Adrenal gland (tissue), 12 donors: Measurements from ENCODE around the gene JPH3. TPM values are rescaled to one million over a fixed set of nuclear protein-coding genes. Genes with fewer than 3 reads are reported as not detected.

ENCODE experiments used
- DNase-seq, 7 donors: peaks; one replicate each; pipeline ENCODE4 v3.0.0-alpha.2; 2019 to 2020
- H3K27ac ChIP-seq, 5 donors: fragments of 200-600 bp; sonication (generic) in 4 of 5; 1 replicate in 3 of 5; 2 replicates in 2 of 5; pipeline versions ENCODE4 v1.5.1 to v1.8.0; 2016 to 2020; ENCODE audit warnings: mild to moderate bottlenecking in 1 of 5
- H3K27me3 ChIP-seq: fragments of 200-600 bp; 2 replicates; pipeline ENCODE4 v1.8.0; 2021
- H3K36me3 ChIP-seq, 2 donors: fragments of 200-600 bp; replicated peaks in 1 of 2; 1 replicate in 1 of 2; 2 replicates in 1 of 2; pipeline versions ENCODE4 v1.5.1 to v1.8.0; 2018 to 2022
- H3K4me1 ChIP-seq, 2 donors: fragments of 200-600 bp; replicated peaks in 1 of 2; 1 replicate in 1 of 2; 2 replicates in 1 of 2; pipeline versions ENCODE4 v1.5.1 to v1.8.0; 2018 to 2021
- H3K4me3 ChIP-seq, 4 donors: fragments of 200-600 bp; sonication (generic) in 3 of 4; one replicate each; pipeline ENCODE4 v1.5.1; 2016 to 2018
- H3K9me3 ChIP-seq, 3 donors: fragments of 200-600 bp; sonication (generic) in 1 of 3; replicated peaks in 1 of 3; 1 replicate in 2 of 3; 2 replicates in 1 of 3; pipeline versions ENCODE4 v1.5.1 to v1.8.0; 2016 to 2021
- POLR2A ChIP-seq, 2 donors: fragments of 450-650 bp; IDR thresholded peaks; one replicate each; pipeline ENCODE4 v1.6.1; 2017; ENCODE audit warnings: antibody characterized with exemption in 2 of 2, mild to moderate bottlenecking in 2 of 2, moderate library complexity in 1 of 2
- WGBS, 4 donors: extraction: QIAGEN DNeasy Blood & Tissue Kit in 2 of 4; methylation state at CpG; one replicate each; pipeline versions ENCODE4 v1.1.5 to v1.1.7; 2013 to 2017; 5-methylcytosine and 5-hydroxymethylcytosine counted together
- intact Hi-C, 2 donors: fragments of 100-400 bp; cut with DNase I; formaldehyde crosslinking; loops; one replicate each; pipeline versions ENCODE4 v1.14.1 to v1.15.0; 2022 to 2023
- polyA plus RNA-seq, 3 donors: library from polyadenylated mRNA; stranded (reverse); fragments of 200-250 nt in 2 of 3; fragments of 350-450 nt in 1 of 3; fragmentation: Illumina TruSeq in 1 of 3; extraction: RNeasy Lipid Tissue Mini Kit (QIAGEN cat#74804) in 1 of 3; gene quantifications; one replicate each; pipeline ENCODE4 v1.2.3, GENCODE V29; 2013 to 2014
- total RNA-seq, 9 donors: library from RNA; depleted of rRNA in 4 of 9; stranded (reverse); fragments of >200 nt in 4 of 9; fragments of 120-200 nt in 1 of 9; fragmentation: NEBNext Ultra II Directional in 1 of 9; extraction: Animal tissue kit (Norgen Biotek cat#: 25700) in 1 of 9; gene quantifications; one replicate each; pipeline versions ENCODE4 v1.1.0 to v1.2.4, GENCODE V29; 2013 to 2023
- TF ChIP-seq, protein P1 (sequence below), 6 experiments: fragments of 450-650 bp in 4 of 6; fragments of 200-600 bp in 2 of 6; sonication (generic) in 1 of 6; IDR thresholded peaks; 1 replicate in 5 of 6; 2 replicates in 1 of 6; pipeline versions ENCODE4 v1.5.1 to v1.8.0; 2016 to 2021; ENCODE audit warnings: antibody characterized with exemption in 6 of 6, mild to moderate bottlenecking in 2 of 6, moderate library complexity in 1 of 6
- donor health status: healthy with polysubstance abuse.
- donor health status: Bipolar disorder and iron deficiency.
- donor health status: DM: yes; HTN: yes; CAD: no.
- donor health status: DM: no; HTN: no; CAD: no.
- donor health status: DM: no; HTN: no; CAD: no.
- donor health status: DM: yes; HTN: yes; CAD: no.

JPH3 gene
- total and polyA plus RNA-seq, 12 donors, result 0.10 to 3.7 (median 0.71) TPM; not detected in 1

- no peak overlapping the region for H3K27ac ChIP-seq
- DNase-seq, result no peak
- H3K36me3 ChIP-seq, result no peaks in the 10 kb centered on the region
- TF ChIP-seq, protein P1, sequence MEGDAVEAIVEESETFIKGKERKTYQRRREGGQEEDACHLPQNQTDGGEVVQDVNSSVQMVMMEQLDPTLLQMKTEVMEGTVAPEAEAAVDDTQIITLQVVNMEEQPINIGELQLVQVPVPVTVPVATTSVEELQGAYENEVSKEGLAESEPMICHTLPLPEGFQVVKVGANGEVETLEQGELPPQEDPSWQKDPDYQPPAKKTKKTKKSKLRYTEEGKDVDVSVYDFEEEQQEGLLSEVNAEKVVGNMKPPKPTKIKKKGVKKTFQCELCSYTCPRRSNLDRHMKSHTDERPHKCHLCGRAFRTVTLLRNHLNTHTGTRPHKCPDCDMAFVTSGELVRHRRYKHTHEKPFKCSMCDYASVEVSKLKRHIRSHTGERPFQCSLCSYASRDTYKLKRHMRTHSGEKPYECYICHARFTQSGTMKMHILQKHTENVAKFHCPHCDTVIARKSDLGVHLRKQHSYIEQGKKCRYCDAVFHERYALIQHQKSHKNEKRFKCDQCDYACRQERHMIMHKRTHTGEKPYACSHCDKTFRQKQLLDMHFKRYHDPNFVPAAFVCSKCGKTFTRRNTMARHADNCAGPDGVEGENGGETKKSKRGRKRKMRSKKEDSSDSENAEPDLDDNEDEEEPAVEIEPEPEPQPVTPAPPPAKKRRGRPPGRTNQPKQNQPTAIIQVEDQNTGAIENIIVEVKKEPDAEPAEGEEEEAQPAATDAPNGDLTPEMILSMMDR (IDR thresholded peaks at IDR 0.05), result no peak
- no peak for TF ChIP-seq POLR2A (IDR thresholded peaks at IDR 0.05)
- intact Hi-C loops, result no loop called here
- no peak overlapping the region for H3K4me3 ChIP-seq
- H3K27me3 ChIP-seq, result no peaks in the 10 kb centered on the region
- WGBS, 4 donors, result 92 to 94% (median 93%) methylated on average over 14 of the region's 14 CpGs
- no peaks in the 10 kb centered on the region for H3K4me1 ChIP-seq
- H3K9me3 ChIP-seq, result no peaks in the 10 kb centered on the region
Observed at GRCh38 chr16:87697792-87698191, 95.5 kb downstream of the JPH3 start.

DNA sequence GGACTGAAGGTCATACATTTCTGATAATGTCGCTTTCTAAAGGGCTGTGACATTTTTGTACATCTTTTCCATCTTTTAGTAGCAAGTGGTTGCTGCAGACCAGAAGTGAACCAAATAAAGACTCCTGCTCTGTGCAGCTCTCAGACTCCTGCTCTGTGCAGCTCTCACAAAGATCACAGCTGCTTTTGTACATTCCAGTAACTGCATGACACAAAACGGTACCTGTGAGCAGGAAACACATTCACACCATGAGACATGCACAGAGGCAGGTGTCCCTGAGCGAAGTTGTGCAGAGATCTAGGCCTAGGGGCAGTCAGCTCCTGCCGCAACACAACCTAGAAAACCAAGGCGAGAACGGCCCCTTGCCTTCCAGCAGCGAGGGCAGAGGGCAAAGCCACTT, 95.9 kb downstream of the JPH3 start:
- intact Hi-C loops, result no loop called here
- no peaks in the 10 kb centered on the region for H3K4me1 ChIP-seq
- H3K9me3 ChIP-seq, result no peaks in the 10 kb centered on the region
- H3K27me3 ChIP-seq, result no peaks in the 10 kb centered on the region
- H3K36me3 ChIP-seq, result no peaks in the 10 kb centered on the region
- H3K27ac ChIP-seq, result no peak overlapping the region
- no peak overlapping the region for H3K4me3 ChIP-seq
- 87 to 92% (median 89%) methylated on average over 6 to 7 of the region's 7 CpGs for WGBS, 4 donors
- no peak for DNase-seq
- TF ChIP-seq POLR2A (IDR thresholded peaks at IDR 0.05), result no peak
- TF ChIP-seq, protein P1 (IDR thresholded peaks at IDR 0.05), result no peak

DNA sequence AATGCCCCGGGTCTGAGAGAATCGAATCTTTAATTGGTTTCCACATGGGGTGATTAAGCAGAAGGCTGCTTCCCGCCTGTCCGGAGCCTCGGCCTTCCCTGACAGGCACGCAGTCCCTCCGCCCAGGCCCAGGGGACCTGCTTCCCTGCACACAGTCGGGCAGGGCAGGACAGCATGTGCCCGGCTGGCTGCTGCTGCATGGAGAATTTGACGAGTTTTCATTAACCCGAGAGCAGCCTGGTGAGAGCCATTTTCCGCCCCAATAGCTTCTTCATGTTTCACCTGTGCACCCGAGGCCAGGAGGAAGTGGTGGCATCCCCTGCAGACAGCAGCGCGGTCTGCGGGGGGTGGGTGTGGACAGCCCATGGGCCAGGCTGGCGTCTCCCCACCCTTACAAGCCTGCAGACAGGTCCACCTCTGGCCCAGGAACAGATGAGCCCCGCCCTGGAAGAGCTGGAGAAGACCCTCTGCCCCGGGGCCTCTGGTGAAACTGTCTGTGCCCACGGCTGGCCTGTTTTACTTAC, 96.4 kb downstream of the JPH3 start:
- intact Hi-C loops, result no loop called here
- WGBS, 4 donors, result 90 to 94% (median 92%) methylated on average over 13 to 20 of the region's 20 CpGs
- Histone ChIP-seq H3K27ac (no peak overlapping the region), H3K4me1 (no peaks in the 10 kb centered on the region), H3K27me3 (no peaks in the 10 kb centered on the region), H3K36me3 (no peaks in the 10 kb centered on the region), H3K4me3 (no peak overlapping the region), H3K9me3 (no peaks in the 10 kb centered on the region)
- DNase-seq, result no peak
- TF ChIP-seq, protein P1 (IDR thresholded peaks at IDR 0.05), result no peak
- no peak for TF ChIP-seq POLR2A (IDR thresholded peaks at IDR 0.05)

DNA sequence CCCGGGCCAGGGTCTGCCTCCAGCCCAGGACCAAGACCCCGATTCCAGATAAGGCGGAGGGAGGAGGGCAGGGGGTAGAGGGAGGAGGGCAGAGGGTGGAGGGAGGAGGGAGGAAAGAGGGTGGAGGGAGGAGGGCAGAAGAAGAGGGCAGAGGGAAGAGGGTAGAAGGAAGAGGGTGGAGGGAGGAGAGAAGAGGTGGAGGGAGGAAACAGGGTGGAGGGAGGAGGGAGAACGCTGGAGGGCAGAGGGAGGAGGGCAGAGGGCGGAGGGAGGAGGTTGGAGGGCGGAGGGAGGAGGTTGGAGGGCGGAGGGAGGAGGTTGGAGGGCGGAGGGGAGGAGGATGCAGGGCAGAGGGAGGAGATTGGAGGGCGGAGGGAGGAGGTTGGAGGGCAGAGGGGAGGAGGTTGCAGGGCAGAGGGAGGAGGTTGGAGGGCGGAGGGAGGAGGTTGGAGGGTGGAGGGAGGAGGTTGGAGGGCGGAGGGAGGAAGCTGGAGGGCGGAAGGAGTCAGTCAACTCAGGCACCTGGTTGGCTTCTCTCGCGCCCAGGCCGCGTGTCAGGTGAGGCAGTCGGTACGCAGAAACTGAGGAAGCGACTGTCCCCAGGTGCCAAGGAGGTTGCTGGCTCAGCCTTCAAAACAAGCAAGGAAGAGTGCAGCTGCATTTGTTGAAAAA, 98.2 kb downstream of the JPH3 start:
- Histone ChIP-seq H3K36me3 (no peaks in the 10 kb centered on the region), H3K4me3 (no peak overlapping the region), H3K27me3 (no peaks in the 10 kb centered on the region), H3K27ac (no peak overlapping the region), H3K9me3 (no peaks in the 10 kb centered on the region), H3K4me1 (no peaks in the 10 kb centered on the region)
- WGBS, 4 donors, result 91 to 95% (median 93%) methylated on average over 19 of the region's 19 CpGs
- TF ChIP-seq POLR2A (IDR thresholded peaks at IDR 0.05), result no peak
- TF ChIP-seq, protein P1 (IDR thresholded peaks at IDR 0.05), result no peak
- no peak for DNase-seq
- intact Hi-C loops, result no loop called here
